Measurements from ENCODE around the gene TNP2. TPM values are rescaled to one million over a fixed set of nuclear protein-coding genes. Genes with fewer than 3 reads are reported as not detected.

The TNP2 gene
- total and polyA plus RNA-seq, 2 donors (not counting 3 experiments of a cell fraction or from before 2014, with no cell fraction given): not detected

DNA sequence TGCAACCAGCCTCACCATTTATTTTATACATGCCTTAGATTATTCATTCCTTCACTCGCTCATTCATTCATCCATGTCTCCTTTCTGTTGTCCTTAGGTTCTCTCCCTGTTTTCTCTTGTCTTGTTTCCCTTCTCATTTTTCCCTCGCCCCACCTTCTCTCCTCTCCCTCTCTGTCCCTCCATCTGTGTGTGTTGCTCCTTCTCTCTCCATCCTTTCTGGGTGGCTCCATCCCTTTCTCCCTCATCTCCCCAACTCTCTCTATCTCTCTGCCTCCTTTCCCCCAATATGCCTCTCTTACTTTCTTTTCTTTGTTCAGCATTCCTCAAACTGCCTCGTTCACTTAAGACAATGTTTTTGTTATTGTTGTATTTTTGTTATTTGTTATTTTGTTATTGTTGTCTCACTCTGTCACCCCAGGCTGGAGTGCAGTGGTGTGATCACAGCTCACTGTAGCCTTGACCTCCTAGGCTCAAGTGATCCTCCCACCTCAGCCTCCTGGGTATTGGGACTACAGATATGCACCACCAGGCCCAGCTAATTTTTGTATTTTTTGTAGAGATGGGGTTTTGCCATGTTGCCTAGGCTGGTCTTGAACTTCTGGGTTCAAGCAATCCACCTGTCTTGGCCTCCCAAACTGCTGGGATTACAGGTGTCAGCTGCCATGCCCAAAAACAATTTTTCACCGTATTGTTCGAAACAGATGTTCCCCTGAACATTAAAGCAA, 27.5 kb downstream of the TNP2 start:
- intact Hi-C loops (cut with micrococcal nuclease) (no loop called here), dilution Hi-C loops (cut with MboI; ENCODE audit: extremely low pct_ligation_motif_present, low sequenced_read_pairs) (no loop called here)
- Histone ChIP-seq H4K20me1 (replicated peaks; ENCODE audit: control insufficient read depth, extremely low read depth, insufficient read depth, low read length) (no peaks in the 10 kb centered on the region), H3K9me1 (replicated peaks; ENCODE audit: control insufficient read depth, extremely low read depth, insufficient read depth, low read length) (no peaks in the 10 kb centered on the region), H3K4me3 (replicated peaks in 1 of 3; ENCODE audit: insufficient read depth in 1 of 3, low read depth in 1 of 3, low read length in 3 of 3) (no peak overlapping the region), H3K79me2 (ENCODE audit: control insufficient read depth, insufficient read depth, low read length) (no peaks in the 10 kb centered on the region), H3K36me3 (ENCODE audit: control insufficient read depth in 2 of 2, extremely low read depth in 1 of 2, insufficient read depth in 2 of 2, low read length in 2 of 2) (no peaks in the 10 kb centered on the region), H3K9ac (replicated peaks; ENCODE audit: extremely low read depth, insufficient read depth, low read length) (no peak overlapping the region), H3K9me3 (replicated peaks; ENCODE audit: control insufficient read depth, insufficient read depth, low read length) (no peaks in the 10 kb centered on the region), H3K4me2 (ENCODE audit: insufficient read depth, low read length) (no peak overlapping the region), H3K4me1 (ENCODE audit: control insufficient read depth, extremely low read depth, insufficient read depth, low read length) (no peaks in the 10 kb centered on the region), H3K27me3 (ENCODE audit: control insufficient read depth in 2 of 2, insufficient read depth in 2 of 2, low read length in 2 of 2) (peaks cover 4 to 6% of the 10 kb centered on the region in 2 experiments), H3K27ac (ENCODE audit: insufficient read depth, low read depth, low read length) (no peak overlapping the region), H2AFZ (ENCODE audit: low read depth, low read length) (no peak overlapping the region)
- DNase-seq (ENCODE audit: low read depth, low spot score) (no peak), FAIRE-seq (no peak)
- ChIA-PET CTCF (no interaction called here), POLR2A (no interaction called here)
- BruUV-seq (replicated peaks): no TSS peak
- TF ChIP-seq JUN (IDR thresholded peaks at IDR 0.05; ENCODE audit: borderline replicate concordance, insufficient read depth, insufficient read length, low read depth): no peak
- TF ChIP-seq, protein P1, sequence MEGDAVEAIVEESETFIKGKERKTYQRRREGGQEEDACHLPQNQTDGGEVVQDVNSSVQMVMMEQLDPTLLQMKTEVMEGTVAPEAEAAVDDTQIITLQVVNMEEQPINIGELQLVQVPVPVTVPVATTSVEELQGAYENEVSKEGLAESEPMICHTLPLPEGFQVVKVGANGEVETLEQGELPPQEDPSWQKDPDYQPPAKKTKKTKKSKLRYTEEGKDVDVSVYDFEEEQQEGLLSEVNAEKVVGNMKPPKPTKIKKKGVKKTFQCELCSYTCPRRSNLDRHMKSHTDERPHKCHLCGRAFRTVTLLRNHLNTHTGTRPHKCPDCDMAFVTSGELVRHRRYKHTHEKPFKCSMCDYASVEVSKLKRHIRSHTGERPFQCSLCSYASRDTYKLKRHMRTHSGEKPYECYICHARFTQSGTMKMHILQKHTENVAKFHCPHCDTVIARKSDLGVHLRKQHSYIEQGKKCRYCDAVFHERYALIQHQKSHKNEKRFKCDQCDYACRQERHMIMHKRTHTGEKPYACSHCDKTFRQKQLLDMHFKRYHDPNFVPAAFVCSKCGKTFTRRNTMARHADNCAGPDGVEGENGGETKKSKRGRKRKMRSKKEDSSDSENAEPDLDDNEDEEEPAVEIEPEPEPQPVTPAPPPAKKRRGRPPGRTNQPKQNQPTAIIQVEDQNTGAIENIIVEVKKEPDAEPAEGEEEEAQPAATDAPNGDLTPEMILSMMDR (IDR thresholded peaks at IDR 0.05; ENCODE audit: extremely low read depth in 1 of 2, insufficient read depth in 1 of 2, low read depth in 1 of 2, low read length in 2 of 2): no peak
- TF ChIP-seq POLR2A (IDR thresholded peaks at IDR 0.05; ENCODE audit: low read depth, low read length): no peak
- TF ChIP-seq POLR2AphosphoS5 (IDR thresholded peaks at IDR 0.05; ENCODE audit: insufficient read depth, low read depth, low read length): no peak
- TF ChIP-seq, protein P2, sequence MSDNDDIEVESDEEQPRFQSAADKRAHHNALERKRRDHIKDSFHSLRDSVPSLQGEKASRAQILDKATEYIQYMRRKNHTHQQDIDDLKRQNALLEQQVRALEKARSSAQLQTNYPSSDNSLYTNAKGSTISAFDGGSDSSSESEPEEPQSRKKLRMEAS (IDR thresholded peaks at IDR 0.05; ENCODE audit: insufficient read depth, insufficient read length): no peak
- no peak for TF ChIP-seq EZH2 (IDR thresholded peaks at IDR 0.05; ENCODE audit: borderline replicate concordance, low read depth, low read length, severe bottlenecking)
- no peak for TF ChIP-seq FOS (IDR thresholded peaks at IDR 0.05; ENCODE audit: borderline replicate concordance, insufficient read depth, low read length)
- no peak for TF ChIP-seq MYC (IDR thresholded peaks at IDR 0.05; ENCODE audit: low read depth, low read length)
- no peak for TF ChIP-seq GATA2 (IDR thresholded peaks at IDR 0.05; ENCODE audit: insufficient read depth, insufficient read length, low read depth, low read length)
